Measurements from ENCODE around the gene PPP6R3. TPM values are rescaled to one million over a fixed set of nuclear protein-coding genes. Genes with fewer than 3 reads are reported as not detected.

Gene PPP6R3
- total RNA-seq, 4 donors from 2014 or later = 76.6 to 130 (median 94.0) TPM

GRCh38 chr11:68449951-68450350, 10.6 kb upstream of the PPP6R3 start:
- no peak for DNase-seq
- intact Hi-C loops (cut with DNase I) = loop anchor here (5.0 kb wide), 1 partner anchor 193 kb away; no protein-coding TSS in a partner anchor
- WGBS, 2 donors = 87% methylated on average over 7 of the region's 11 CpGs; no CpG with 5 or more reads in 1 of the 2 donors

GRCh38 chr11:68450711-68451110, 9.8 kb upstream of the PPP6R3 start:
- intact Hi-C loops (cut with DNase I) = no loop called here
- WGBS, 2 donors = 92% methylated on average over 8 of the region's 8 CpGs

More at GRCh38 chr11:68449951-68450350, 10.6 kb upstream of the PPP6R3 start:
- Histone ChIP-seq H3K27ac (no peak overlapping the region), H3K4me3 (no peak overlapping the region), H3K36me3 (peaks cover 0 to 38% (median 0%) of the 10 kb centered on the region in 3 donors), H3K9me3 (no peaks in the 10 kb centered on the region), H3K4me1 (peaks cover 0 to 12% (median 0%) of the 10 kb centered on the region in 3 donors), H3K27me3 (no peaks in the 10 kb centered on the region)
- no peak for TF ChIP-seq POLR2A (IDR thresholded peaks at IDR 0.05)
- no peak for TF ChIP-seq CTCF (IDR thresholded peaks at IDR 0.05)

GRCh38 chr11:68454767-68455166, 5.8 kb upstream of the PPP6R3 start:
- 30 to 40% methylated on average over 1 to 2 of the region's 8 CpGs for WGBS, 2 donors
- no peak overlapping the region for H3K4me3 ChIP-seq
- peaks cover 0 to 1% (median 0%) of the 10 kb centered on the region in 3 donors for H3K36me3 ChIP-seq
- H3K27me3 ChIP-seq = no peaks in the 10 kb centered on the region
- no peaks in the 10 kb centered on the region for H3K9me3 ChIP-seq
- TF ChIP-seq POLR2A (IDR thresholded peaks at IDR 0.05) (no peak), CTCF (IDR thresholded peaks at IDR 0.05) (no peak)
- DNase-seq = no peak
- no peak overlapping the region for H3K27ac ChIP-seq
- intact Hi-C loops (cut with DNase I) = no loop called here
- peaks cover 0 to 24% (median 3%) of the 10 kb centered on the region in 3 donors for H3K4me1 ChIP-seq

More at GRCh38 chr11:68450711-68451110, 9.8 kb upstream of the PPP6R3 start:
- Histone ChIP-seq H3K36me3 (peaks cover 0 to 38% (median 0%) of the 10 kb centered on the region in 3 donors), H3K27ac (no peak overlapping the region), H3K4me1 (peaks cover 0 to 20% (median 0%) of the 10 kb centered on the region in 3 donors), H3K27me3 (no peaks in the 10 kb centered on the region), H3K9me3 (no peaks in the 10 kb centered on the region), H3K4me3 (no peak overlapping the region)
- DNase-seq = no peak
- no peak for TF ChIP-seq CTCF (IDR thresholded peaks at IDR 0.05)
- no peak for TF ChIP-seq POLR2A (IDR thresholded peaks at IDR 0.05)

- no peak for TF ChIP-seq POLR2A (IDR thresholded peaks at IDR 0.05)
- TF ChIP-seq CTCF (IDR thresholded peaks at IDR 0.05) = no peak
- Histone ChIP-seq H3K4me1 (peaks cover 0 to 26% (median 3%) of the 10 kb centered on the region in 3 donors), H3K36me3 (no peaks in the 10 kb centered on the region), H3K27me3 (no peaks in the 10 kb centered on the region), H3K9me3 (no peaks in the 10 kb centered on the region), H3K27ac (no peak overlapping the region), H3K4me3 (no peak overlapping the region)
- intact Hi-C loops (cut with DNase I) = no loop called here
- 37 to 50% methylated on average over 1 to 5 of the region's 8 CpGs for WGBS, 2 donors
- DNase-seq = no peak
These were observed 5.1 kb upstream of the PPP6R3 start for GRCh38 chr11:68455485-68455884.

- intact Hi-C loops (cut with DNase I) = no loop called here
- Histone ChIP-seq H3K4me1 (peaks cover 0 to 35% (median 5%) of the 10 kb centered on the region in 3 donors), H3K27me3 (no peaks in the 10 kb centered on the region), H3K27ac (no peak overlapping the region), H3K4me3 (no peak overlapping the region), H3K36me3 (no peaks in the 10 kb centered on the region), H3K9me3 (no peaks in the 10 kb centered on the region)
- WGBS, 2 donors = 82 to 86% methylated on average over 6 to 7 of the region's 8 CpGs
- DNase-seq = no peak
- no peak for TF ChIP-seq POLR2A (IDR thresholded peaks at IDR 0.05)
- no peak for TF ChIP-seq CTCF (IDR thresholded peaks at IDR 0.05)
These were observed 3.2 kb upstream of the PPP6R3 start for GRCh38 chr11:68457216-68457897.

All from esophagus squamous epithelium (tissue), 5 donors.